SHP77 (cell line): ENCODE measurements around the gene HACL1.
A peak's percentile ranks its signal among the peaks of the same experiment; 100 is the strongest.
"Not testable (repeated sequence)": the region's sequence is repeated elsewhere in the genome, so short reads cannot be mapped to it uniquely, and the experiment has no call there.

Source experiments
- DNase-seq, 2 experiments: peaks; one replicate each; lab custom pipeline; 2025; lab: John Stamatoyannopoulos, UW

The HACL1 gene

GRCh38 chr3:15579051-15579450 is 22.3 kb downstream of the HACL1 start:
- DNase-seq, result no peak

GRCh38 chr3:15578289-15578867 is 23.0 kb downstream of the HACL1 start:
- DNase-seq, result no peak

- DNase-seq, result no peak
These were observed 24.9 kb downstream of the HACL1 start for GRCh38 chr3:15576475-15576874.

GRCh38 chr3:15575446-15575845 is 25.9 kb downstream of the HACL1 start:
- no peak for DNase-seq

GRCh38 chr3:15572138-15572537 is 29.2 kb downstream of the HACL1 start:
- no peak for DNase-seq

GRCh38 chr3:15563190-15563589 is 38.2 kb downstream of the HACL1 start:
- no peak for DNase-seq

- DNase-seq, result no peak
These were observed 38.8 kb downstream of the HACL1 start for GRCh38 chr3:15562560-15562959.

GRCh38 chr3:15558581-15558980 is 42.8 kb downstream of the HACL1 start:
- no peak for DNase-seq

- peak; percentile 13 to 36 for DNase-seq
These were observed 43.8 kb downstream of the HACL1 start for GRCh38 chr3:15557511-15557946.

GRCh38 chr3:15556512-15556911 is 44.9 kb downstream of the HACL1 start:
- no peak for DNase-seq

- no peak for DNase-seq
These were observed 47.6 kb downstream of the HACL1 start for GRCh38 chr3:15553749-15554148.

- DNase-seq, result no peak
These were observed 49.5 kb downstream of the HACL1 start for GRCh38 chr3:15551902-15552301.

GRCh38 chr3:15549846-15550245 is 51.5 kb downstream of the HACL1 start:
- DNase-seq, result no peak

- no peak for DNase-seq
These were observed 58.8 kb downstream of the HACL1 start for GRCh38 chr3:15542614-15543013.

GRCh38 chr3:15541371-15541770 is 60.0 kb downstream of the HACL1 start:
- no peak for DNase-seq

GRCh38 chr3:15539066-15539465 is 62.3 kb downstream of the HACL1 start:
- no peak for DNase-seq

- DNase-seq, result no peak
These were observed 63.0 kb downstream of the HACL1 start for GRCh38 chr3:15538345-15538744.

GRCh38 chr3:15536856-15537255 is 64.5 kb downstream of the HACL1 start:
- DNase-seq, result no peak

GRCh38 chr3:15535732-15536131 is 65.6 kb downstream of the HACL1 start:
- DNase-seq, result no peak

GRCh38 chr3:15532614-15533013 is 68.8 kb downstream of the HACL1 start:
- not testable (repeated sequence) for DNase-seq

- no peak for DNase-seq
These were observed 70.0 kb downstream of the HACL1 start for GRCh38 chr3:15531346-15531745.

GRCh38 chr3:15528854-15529537 is 72.4 kb downstream of the HACL1 start:
- DNase-seq, result no peak

GRCh38 chr3:15527031-15527459 is 74.3 kb downstream of the HACL1 start:
- peak in 1 of 2 experiments; percentile 7 for DNase-seq

- no peak for DNase-seq
These were observed 75.6 kb downstream of the HACL1 start for GRCh38 chr3:15525790-15526189.
